Effector memory CD4-positive, alpha-beta T cell (primary cell): ENCODE measurements around the gene CDK5RAP1.

Experiments
- DNase-seq, 3 donors: peaks; one replicate each; pipeline ENCODE4 v3.0.0-alpha.2; 2020
- H3K27ac ChIP-seq: 2 replicates; pipeline ENCODE4 v1.7.0; 2013; ENCODE audit warnings: mild to moderate bottlenecking, low read length, moderate library complexity; ENCODE audit not compliant: insufficient read depth, poor library complexity, severe bottlenecking
- H3K27me3 ChIP-seq: replicated peaks from 2 replicates; pipeline ENCODE4 v1.7.0; 2013; ENCODE audit warnings: mild to moderate bottlenecking, low read length; ENCODE audit not compliant: insufficient read depth, control insufficient read depth, poor library complexity, severe bottlenecking
- H3K36me3 ChIP-seq: 2 replicates; pipeline ENCODE4 v1.7.0; 2013; ENCODE audit warnings: mild to moderate bottlenecking, low read length, moderate library complexity; ENCODE audit not compliant: control insufficient read depth, insufficient read depth
- H3K4me1 ChIP-seq: 2 replicates; pipeline ENCODE4 v1.7.0; 2013; ENCODE audit warnings: low read length, mild to moderate bottlenecking; ENCODE audit not compliant: control insufficient read depth, insufficient read depth, poor library complexity, severe bottlenecking
- H3K4me3 ChIP-seq: 2 replicates; pipeline ENCODE4 v1.7.0; 2013; ENCODE audit warnings: low read length, low read depth, mild to moderate bottlenecking; ENCODE audit not compliant: insufficient read depth, poor library complexity, severe bottlenecking
- H3K9me3 ChIP-seq: 2 replicates; pipeline ENCODE4 v1.7.0; 2013; ENCODE audit warnings: mild to moderate bottlenecking, low read length, moderate library complexity; ENCODE audit not compliant: control insufficient read depth

Gene CDK5RAP1

GRCh38 chr20:33388268-33388667 lies 13.1 kb downstream of the CDK5RAP1 start:
- Histone ChIP-seq H3K4me3 (no peak overlapping the region), H3K27ac (no peak overlapping the region), H3K4me1 (no peaks in the 10 kb centered on the region), H3K36me3 (peaks cover 54% of the 10 kb centered on the region), H3K9me3 (no peaks in the 10 kb centered on the region), H3K27me3 (no peaks in the 10 kb centered on the region)
- DNase-seq, result no peak

- Histone ChIP-seq H3K27ac (no peak overlapping the region), H3K27me3 (no peaks in the 10 kb centered on the region), H3K9me3 (no peaks in the 10 kb centered on the region), H3K4me3 (no peak overlapping the region), H3K36me3 (peaks cover 52% of the 10 kb centered on the region), H3K4me1 (no peaks in the 10 kb centered on the region)
- DNase-seq, result no peak
These were observed 14.1 kb downstream of the CDK5RAP1 start for GRCh38 chr20:33387177-33387576.

GRCh38 chr20:33386673-33387072 lies 14.6 kb downstream of the CDK5RAP1 start:
- Histone ChIP-seq H3K4me1 (no peaks in the 10 kb centered on the region), H3K36me3 (peaks cover 57% of the 10 kb centered on the region), H3K27me3 (no peaks in the 10 kb centered on the region), H3K27ac (no peak overlapping the region), H3K9me3 (no peaks in the 10 kb centered on the region), H3K4me3 (no peak overlapping the region)
- DNase-seq, result no peak

DNA sequence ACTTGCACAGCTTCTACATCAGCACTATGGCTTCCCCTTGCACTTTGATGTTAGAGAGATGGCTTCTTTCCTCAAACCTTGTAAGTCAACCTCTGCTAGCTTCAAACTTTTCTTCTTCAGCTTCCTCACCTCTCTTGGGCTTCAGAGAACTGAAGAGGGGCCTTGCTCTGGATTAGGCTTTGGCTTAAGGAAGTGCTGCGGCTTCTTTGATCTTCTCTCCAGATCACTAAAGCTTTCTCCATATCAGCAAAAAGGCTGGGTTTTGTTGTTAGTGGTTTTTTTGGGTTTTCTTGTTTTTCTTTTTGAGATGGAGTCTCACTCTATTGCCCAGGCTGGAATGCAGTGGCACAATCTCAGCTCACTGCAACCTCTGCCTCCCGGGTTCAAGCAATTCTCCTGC lies 24.0 kb downstream of the CDK5RAP1 start:
- Histone ChIP-seq H3K4me3 (no peak overlapping the region), H3K9me3 (no peaks in the 10 kb centered on the region), H3K4me1 (peaks cover 6% of the 10 kb centered on the region), H3K36me3 (peaks cover 45% of the 10 kb centered on the region), H3K27ac (no peak overlapping the region), H3K27me3 (no peaks in the 10 kb centered on the region)
- DNase-seq, result no peak

- Histone ChIP-seq H3K27me3 (no peaks in the 10 kb centered on the region), H3K36me3 (peaks cover 31% of the 10 kb centered on the region), H3K4me3 (no peak overlapping the region), H3K4me1 (peaks cover 17% of the 10 kb centered on the region), H3K27ac (peak overlapping the region; percentile 2), H3K9me3 (no peaks in the 10 kb centered on the region)
- no peak for DNase-seq
These were observed 27.3 kb downstream of the CDK5RAP1 start for GRCh38 chr20:33373735-33374605.

DNA sequence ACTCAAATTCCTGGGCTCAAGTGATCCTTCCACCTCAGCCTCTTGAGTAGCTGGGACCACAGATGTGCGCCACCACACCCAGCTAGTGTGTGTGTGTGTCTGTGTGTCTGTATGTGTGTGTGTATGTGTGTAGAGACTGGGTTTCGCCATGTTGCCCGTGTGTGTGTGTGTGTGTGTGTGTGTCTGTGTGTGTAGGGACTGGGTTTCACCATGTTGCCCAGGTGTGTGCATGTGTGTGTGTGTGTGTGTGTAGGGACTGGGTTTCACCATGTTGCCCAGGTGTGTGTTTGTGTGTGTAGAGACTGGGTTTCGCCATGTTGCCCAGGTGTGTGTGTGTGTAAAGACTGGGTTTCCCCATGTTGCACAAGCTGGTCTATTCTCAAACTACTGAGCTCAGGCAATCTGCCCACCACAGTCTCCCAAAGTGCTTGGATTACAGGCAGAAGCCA lies 28.3 kb downstream of the CDK5RAP1 start:
- Histone ChIP-seq H3K4me1 (peaks cover 15% of the 10 kb centered on the region), H3K9me3 (no peaks in the 10 kb centered on the region), H3K36me3 (peaks cover 21% of the 10 kb centered on the region), H3K4me3 (no peak overlapping the region), H3K27ac (peak overlapping the region; percentile 2), H3K27me3 (no peaks in the 10 kb centered on the region)
- no peak for DNase-seq

- Histone ChIP-seq H3K4me3 (no peak overlapping the region), H3K27me3 (no peaks in the 10 kb centered on the region), H3K36me3 (peaks cover 42% of the 10 kb centered on the region), H3K27ac (peak overlapping the region; percentile 85), H3K4me1 (peaks cover 11% of the 10 kb centered on the region), H3K9me3 (no peaks in the 10 kb centered on the region)
- peak; percentile 79 to 84 (median 84) for DNase-seq
These were observed 31.0 kb downstream of the CDK5RAP1 start for GRCh38 chr20:33370291-33370690.

DNA sequence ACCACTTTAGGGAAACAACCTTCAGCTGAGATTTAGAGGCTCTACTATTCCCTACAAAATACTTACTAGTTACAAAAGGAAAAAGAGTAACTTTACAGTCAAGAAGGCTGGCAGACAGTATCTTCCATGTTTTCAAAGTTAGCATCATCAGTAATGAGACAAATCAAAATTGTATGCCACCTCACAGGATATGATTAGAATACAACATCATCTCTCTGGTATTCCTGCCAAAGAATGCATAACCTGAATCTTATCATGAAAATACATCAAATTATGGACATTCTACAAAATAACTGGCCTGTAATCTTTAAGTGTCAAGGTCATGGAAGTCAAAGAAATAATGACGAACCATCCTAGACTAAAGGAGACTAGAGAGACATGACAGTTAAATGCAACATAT lies 38.4 kb downstream of the CDK5RAP1 start:
- Histone ChIP-seq H3K27me3 (no peaks in the 10 kb centered on the region), H3K4me3 (no peak overlapping the region), H3K36me3 (peaks cover 76% of the 10 kb centered on the region), H3K9me3 (no peaks in the 10 kb centered on the region), H3K27ac (no peak overlapping the region), H3K4me1 (no peaks in the 10 kb centered on the region)
- DNase-seq, result no peak

- Histone ChIP-seq H3K9me3 (no peaks in the 10 kb centered on the region), H3K36me3 (peaks cover 49% of the 10 kb centered on the region), H3K4me1 (no peaks in the 10 kb centered on the region), H3K27me3 (no peaks in the 10 kb centered on the region), H3K27ac (no peak overlapping the region), H3K4me3 (no peak overlapping the region)
- no peak for DNase-seq
These were observed 41.7 kb downstream of the CDK5RAP1 start for GRCh38 chr20:33359399-33360261.

- H3K9me3 ChIP-seq, result no peaks in the 10 kb centered on the region
- DNase-seq, result no peak
- peaks cover 7% of the 10 kb centered on the region for H3K36me3 ChIP-seq
- no peak overlapping the region for H3K27ac ChIP-seq
- H3K4me1 ChIP-seq, result no peaks in the 10 kb centered on the region
- H3K4me3 ChIP-seq, result no peak overlapping the region
- no peaks in the 10 kb centered on the region for H3K27me3 ChIP-seq
These were observed 48.3 kb downstream of the CDK5RAP1 start for GRCh38 chr20:33353013-33353402.
